Stimulated activated CD4-positive, alpha-beta T cell treated with anti-CD3 and anti-CD28 coated beads, Interleukin-12 subunit alpha, Interleukin-12 subunit beta, amount 100 ng/mL, for 48 hours (primary cell): ENCODE results near the gene GJB5.
"Not testable (repeated sequence)": the region's sequence is repeated elsewhere in the genome, so short reads cannot be mapped to it uniquely, and the experiment has no call there.

Source experiments
- DNase-seq, 3 donors: peaks; one replicate each; pipeline ENCODE4 v3.0.0-alpha.2; 2020; ENCODE audit warnings: low read depth in 2 of 3, low spot score in 1 of 3

GJB5 gene

DNA sequence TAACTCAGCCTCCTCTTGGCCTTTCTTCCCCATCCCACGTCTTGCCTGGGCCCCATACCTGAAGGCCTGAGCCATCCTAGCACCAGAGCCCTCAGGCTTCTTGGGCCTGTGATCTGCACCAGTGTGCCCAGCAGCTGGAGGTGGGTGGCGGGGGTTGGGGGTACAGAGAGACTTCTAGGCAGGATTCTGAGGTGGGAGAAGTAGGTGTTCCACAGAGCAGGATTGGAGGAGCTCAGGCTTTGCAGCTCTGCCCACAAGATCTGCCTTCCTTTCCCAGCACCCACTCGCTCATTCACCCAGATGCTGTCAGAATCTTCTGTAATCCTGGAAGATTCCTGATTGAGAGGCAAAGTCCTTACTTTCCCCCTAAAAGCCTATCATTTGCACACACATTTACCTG is 10.0 kb upstream of the GJB5 start:
- DNase-seq, result no peak

DNA sequence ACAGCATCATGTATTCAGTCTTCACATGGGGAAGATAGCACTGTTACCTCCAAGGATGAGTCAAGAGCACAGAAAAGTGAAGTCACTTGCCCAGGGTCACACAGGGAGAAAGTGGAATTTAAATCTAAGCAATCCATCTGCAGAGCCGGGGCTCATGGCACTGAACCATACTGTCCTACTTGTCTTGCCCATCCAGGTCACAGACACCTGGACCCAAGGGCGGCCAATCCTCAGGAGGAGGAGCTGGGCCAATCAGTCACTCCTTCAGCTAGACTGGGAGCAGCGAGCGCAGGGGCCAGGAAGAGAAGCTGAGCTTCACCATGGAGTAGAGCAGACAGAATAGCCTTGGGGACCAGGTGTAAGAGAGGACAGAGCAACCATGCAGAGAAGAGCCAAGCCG is 9.2 kb upstream of the GJB5 start:
- no peak for DNase-seq

DNA sequence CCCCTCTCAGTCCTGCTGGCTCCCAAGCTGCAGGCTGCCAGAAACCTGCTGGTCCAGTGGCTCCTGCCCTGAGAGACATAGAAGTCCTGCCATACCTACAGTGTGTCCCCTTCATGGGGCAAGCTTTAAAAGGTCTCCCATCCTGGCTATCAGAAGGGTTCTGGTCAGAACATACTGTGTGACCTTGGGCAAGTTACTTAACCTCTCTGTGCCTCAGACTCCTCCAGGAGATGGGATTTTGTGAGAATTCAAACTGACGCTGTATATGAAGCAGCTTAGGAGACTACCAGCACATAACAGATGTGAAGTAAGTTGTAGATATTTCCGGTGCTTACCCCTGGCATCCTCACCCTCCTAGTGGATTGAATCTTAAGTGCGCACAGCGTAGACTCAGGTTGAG is 8.7 kb upstream of the GJB5 start:
- DNase-seq, result no peak

DNA sequence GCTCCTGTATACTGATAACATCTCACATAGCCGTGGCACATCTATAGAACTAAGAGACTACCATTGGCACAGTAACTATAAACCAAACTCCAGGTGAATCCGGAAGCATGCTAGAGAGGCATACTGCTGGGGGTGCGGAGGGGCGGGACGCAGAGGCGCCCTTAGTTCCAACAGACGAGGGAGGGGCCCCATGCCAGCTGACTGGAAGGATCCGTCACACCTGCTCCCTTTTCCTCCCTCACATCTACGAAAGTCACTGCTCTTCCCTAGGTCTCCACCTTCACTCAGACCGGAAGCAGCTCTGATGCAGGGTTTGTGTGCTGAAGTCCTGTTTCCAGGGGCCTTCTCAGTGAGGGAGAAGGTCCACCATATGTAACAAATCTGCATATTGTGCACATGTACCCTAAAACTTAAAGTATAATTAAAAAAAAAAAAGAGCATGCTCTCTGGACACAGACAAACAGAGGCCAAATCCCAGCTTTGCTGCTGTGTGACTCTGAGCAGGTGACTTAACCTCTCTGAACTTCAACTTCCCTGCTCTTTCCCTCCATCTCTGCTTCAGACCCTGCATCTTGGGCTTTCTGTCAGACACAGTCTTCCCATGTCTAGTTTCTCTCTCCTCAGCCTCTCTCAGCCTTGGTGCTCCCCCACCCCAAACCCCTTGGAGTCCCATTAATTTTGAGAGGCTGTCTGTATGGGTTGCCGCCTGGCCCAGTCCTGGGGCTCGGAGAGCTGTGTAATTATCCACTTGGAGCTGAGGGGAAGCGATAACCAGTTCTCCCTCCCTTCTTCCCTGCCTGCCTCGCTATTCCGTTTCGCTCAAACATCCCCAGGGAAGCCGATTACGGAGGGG is 7.8 kb upstream of the GJB5 start:
- DNase-seq, result no peak

DNA sequence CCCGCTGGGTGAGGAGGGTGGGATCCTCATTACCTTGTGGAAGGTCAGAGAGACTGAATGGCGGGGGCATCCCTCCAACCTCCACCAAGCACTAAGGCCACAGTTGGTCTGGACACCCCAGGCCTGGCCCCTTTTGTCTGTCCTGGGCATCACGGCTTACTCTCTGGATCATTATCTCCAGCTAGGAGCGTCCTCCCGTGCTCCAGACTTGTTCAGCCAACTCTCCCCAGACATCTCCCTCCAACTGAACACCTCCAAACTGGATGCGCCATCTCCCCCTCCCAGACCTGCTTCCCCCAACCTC is 7.3 kb upstream of the GJB5 start:
- DNase-seq, result no peak

DNA sequence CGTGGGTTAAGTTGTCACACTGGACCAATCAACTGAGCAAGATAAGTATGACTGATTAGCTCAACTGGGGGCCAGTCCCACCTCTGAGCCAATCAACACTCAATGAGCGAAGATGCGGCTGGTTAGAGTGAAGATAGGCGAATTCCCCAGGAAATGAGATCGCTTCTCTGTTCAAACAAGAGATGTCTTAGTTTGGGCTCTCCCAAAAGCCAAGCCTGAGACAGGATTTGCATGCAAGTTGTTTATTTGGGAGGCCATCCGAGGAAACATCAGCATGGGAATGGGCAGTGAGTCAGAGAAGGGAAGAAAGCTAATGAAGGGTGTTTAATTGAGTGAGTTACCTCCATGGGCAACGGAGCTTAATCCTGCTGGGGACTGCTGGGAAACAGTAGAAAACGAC is 4.9 kb upstream of the GJB5 start:
- no peak for DNase-seq

DNA sequence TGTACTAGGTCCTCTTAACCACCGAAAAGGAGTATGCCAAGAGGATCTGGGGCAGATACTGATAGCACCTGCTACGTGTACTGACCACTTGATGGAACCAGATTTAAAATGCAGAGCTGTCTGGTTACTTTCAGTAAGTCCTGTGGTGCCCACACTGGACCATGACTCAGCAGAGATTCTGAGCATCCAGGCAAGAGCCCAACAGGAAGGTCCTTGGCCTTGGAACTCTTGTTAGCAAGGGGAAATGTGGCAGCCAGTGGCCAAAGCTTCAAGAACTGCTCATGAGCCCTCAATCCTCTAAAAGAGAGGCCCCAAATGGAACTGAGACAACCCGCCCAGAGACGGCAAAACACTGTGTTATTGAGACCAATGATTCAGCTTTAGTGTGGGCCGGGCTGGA is 4.2 kb upstream of the GJB5 start:
- DNase-seq, result no peak

DNA sequence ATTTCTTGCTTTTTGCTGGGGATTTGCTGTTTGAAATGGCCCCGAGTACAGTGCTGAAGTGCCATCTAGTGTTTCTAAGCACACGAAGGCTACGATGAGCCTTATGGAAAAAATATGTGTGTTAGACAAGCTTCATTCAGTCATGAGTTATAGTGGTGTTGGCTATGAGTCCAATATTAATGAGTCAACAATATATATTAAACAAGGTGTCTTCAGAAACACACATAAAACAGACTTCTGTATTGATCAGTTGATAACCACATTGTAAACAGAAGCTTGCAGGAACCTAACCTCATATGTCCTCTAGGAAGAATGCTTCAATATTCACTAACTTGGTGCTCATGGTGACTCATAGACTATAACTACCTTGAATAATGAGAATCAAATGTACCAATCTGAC is 1.7 kb upstream of the GJB5 start:
- DNase-seq, result no peak

DNA sequence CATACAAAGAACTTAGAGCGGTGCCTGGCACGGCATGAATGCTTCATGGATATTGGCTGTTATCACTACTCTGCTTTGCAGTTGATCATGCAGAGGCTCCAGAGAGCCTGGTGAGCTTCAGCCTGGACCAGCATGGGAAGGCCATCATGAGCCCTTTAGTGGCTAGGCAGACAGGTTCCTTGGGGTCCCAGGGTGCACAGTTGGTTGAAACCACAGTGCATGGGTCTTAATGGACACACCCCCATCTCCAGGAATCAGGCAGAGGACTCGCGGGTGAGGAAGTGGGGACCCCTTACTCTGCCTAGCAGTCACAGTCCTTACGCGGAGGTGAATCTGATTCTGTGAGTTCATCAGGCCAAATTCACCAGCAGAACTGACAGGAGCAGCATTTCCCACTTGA is 1.1 kb downstream of the GJB5 start:
- DNase-seq, result no peak

DNA sequence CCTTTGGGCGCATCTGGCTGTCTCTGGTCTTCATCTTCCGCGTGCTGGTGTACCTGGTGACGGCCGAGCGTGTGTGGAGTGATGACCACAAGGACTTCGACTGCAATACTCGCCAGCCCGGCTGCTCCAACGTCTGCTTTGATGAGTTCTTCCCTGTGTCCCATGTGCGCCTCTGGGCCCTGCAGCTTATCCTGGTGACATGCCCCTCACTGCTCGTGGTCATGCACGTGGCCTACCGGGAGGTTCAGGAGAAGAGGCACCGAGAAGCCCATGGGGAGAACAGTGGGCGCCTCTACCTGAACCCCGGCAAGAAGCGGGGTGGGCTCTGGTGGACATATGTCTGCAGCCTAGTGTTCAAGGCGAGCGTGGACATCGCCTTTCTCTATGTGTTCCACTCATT is 2.5 kb downstream of the GJB5 start:
- DNase-seq, result no peak

DNA sequence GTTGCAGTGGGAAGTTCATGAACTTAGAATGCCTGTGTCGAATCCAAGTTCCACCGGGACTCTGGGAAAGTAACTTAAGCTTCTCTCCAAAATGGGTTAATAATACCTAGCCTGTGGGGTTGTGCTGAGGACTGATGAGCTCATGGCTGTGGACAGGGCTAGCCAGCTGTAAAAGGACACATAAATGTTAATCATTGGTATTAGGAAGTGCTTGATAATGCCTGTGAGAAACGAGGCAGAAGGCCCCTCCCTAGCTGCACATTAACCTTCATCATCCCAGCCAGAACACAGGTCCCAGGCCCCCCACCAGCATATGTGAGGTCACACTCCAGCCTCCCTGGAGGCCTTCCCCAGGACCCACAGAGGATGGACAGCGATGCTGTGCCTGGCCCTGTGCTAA is 3.9 kb downstream of the GJB5 start:
- no peak for DNase-seq

DNA sequence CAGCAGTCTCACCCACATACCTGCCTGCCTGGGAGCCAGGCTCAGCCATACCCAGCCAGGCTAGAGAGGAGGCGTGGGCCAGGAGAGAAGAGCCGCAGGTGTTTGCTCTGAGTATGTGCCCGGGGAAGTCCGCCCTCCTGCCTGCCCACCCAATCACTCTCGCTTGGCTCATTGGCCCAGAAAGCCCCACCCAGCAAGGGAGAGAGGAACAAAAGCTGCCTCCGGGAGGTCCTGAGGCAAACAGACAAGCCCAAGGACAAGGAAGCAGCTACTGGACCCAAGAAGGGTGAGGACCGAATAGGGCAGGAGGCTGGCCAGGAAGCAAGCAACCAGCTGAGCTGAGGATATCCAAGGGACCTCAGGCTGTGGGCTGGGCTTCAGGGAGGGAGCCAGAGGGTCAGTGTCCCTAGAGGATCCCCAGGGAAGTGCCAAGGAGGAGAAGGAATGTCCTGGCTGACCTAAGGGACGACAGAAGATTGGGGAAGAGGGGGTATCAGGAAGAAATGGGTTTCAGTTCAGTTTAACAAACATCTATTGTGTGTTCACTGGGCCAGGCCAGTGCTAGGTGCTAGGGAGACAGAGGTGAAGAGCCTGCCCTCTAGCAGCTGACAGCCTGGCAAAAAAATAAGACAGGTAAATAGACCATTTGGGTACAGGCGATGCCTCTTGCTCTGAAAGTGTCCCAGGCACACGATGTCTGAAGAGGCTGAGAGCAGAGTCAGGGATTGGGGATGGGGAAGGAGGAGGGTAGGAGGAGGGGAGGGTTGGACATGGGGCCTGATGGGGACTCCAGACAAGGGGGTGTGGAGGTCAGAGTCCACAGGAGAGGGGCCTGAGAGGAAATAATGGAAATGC is 4.9 kb downstream of the GJB5 start, which contains the start of gene GJB4:
TSS of gene GJB4 (plus strand) at position 238 of the 855 bp plus-strand sequence. CDS start 1,515 bp downstream, outside the sequence.
- DNase-seq, result no peak

DNA sequence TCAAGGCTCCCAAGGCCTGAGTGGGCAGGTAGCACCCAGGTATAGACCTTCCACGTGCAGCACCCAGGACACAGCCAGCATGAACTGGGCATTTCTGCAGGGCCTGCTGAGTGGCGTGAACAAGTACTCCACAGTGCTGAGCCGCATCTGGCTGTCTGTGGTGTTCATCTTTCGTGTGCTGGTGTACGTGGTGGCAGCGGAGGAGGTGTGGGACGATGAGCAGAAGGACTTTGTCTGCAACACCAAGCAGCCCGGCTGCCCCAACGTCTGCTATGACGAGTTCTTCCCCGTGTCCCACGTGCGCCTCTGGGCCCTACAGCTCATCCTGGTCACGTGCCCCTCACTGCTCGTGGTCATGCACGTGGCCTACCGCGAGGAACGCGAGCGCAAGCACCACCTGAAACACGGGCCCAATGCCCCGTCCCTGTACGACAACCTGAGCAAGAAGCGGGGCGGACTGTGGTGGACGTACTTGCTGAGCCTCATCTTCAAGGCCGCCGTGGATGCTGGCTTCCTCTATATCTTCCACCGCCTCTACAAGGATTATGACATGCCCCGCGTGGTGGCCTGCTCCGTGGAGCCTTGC is 6.4 kb downstream of the GJB5 start:
- no peak for DNase-seq

DNA sequence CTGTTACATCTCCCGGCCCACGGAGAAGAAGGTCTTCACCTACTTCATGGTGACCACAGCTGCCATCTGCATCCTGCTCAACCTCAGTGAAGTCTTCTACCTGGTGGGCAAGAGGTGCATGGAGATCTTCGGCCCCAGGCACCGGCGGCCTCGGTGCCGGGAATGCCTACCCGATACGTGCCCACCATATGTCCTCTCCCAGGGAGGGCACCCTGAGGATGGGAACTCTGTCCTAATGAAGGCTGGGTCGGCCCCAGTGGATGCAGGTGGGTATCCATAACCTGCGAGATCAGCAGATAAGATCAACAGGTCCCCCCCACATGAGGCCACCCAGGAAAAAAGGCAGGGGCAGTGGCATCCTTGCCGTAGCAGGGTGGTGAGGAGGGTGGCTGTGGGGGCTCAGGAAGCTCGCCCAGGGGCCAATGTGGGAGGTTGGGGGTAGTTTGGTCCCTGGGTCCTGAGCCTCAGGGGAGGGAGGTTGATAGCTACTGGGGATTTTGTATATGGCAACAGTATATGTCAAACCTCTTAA is 7.0 kb downstream of the GJB5 start:
- DNase-seq, result no peak

DNA sequence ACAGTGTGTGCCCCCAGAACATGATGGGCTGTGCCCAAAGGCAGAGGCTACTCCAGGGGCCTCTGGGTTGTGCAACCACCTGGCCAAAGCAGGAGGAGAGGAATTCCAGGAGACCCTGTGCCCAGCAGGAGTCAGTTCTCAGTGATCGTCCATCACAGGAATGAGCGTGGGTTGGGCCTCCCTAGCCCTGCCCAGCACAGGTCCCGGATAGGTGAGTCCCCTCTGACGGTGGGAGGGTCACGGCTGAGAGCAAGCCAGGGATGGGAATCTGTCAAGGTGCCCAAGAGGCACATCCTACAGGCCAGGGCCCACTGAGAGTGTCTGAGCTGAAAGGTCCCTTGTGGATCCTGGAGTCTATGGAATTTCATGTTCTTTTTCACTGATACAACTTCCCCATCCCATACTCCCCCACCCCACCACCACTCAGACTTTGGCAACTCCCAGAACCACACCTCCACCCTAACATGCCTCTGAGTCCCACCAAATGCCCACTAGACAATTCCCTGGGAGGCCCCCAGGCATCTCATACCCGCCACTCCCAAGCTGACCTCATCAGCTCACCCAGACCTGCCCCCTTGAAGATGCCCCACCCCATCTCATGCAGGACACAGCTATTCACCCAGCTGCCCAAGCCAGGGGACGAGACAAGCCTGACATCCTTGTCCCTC is 7.8 kb downstream of the GJB5 start:
- no peak for DNase-seq

DNA sequence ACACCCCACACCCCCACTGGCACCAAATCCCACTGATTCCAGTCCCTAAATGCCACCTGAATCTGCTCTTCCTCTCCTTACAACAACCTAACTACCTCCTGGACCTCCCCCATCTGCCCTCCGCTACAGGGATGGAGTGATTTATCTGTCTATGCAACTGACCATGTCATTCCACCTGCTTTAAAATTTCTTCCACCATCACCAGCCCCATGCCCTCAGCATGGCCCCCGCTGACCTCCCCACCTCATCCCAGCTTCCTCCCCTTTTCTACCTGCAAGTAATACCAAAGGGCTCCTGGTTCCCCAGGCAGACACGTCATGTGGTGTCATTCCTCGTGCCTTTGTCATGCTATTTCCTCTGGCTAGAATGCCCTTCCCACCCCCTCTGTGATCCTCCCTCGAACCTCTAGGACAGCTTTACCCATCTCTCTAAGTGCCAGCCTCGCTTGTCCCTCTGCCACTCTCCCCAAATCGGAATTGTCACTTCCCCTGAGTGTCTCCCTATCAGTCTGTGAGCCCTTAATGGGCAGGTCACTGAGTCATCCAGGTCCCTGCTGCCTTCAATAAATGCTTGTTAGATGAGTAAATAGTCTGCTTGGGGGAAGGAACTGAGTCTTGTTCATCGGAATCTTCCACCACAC is 8.4 kb downstream of the GJB5 start:
- DNase-seq, result no peak

DNA sequence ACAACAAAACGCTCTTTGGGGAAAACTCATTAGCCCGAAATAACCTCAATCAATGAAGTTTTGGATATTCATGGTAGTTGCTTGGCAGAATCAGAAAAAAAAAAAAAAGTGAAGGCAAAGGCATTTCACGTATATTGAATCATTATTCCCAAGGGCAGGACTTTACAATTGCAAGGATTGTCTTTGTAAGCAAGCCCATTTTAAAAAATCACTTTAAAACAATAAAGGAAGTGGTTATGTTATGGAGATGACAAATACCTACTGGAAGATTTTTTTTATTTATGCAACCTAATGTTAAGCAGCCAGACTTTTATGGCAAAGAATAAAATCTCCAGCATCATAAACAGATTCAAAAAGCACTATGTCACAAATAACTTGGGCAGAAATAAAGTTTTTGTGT is 14.0 kb downstream of the GJB5 start:
- no peak for DNase-seq

DNA sequence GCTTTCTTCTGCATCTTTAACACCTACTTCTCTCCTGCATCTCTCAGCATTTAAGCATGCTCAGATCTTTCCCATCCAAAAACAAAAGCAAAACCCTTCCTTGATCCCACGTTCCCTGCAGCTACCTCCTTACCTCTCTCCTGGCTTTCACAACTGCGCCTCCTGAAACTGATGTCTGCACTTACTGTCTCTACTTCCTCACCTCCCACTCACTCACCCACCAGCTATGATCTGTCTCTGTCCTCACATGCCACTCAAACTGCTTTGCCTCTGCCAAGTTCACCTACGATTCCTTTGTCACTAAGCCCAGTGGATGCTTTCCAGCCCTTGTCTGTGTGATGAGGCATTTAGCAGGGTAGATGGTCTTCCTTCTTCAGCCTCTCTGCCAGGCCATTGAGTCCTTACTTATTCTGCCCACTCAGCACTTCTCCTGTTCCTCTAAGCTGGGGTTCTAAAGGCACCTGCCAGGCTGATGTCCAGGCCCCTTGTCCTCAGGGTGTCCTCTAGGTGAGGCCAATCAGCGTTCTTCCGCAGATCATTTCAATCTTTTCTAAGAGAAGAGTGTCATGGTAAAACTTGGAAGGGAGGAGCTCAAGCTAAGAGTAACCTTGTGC is 16.2 kb downstream of the GJB5 start:
- no peak for DNase-seq

DNA sequence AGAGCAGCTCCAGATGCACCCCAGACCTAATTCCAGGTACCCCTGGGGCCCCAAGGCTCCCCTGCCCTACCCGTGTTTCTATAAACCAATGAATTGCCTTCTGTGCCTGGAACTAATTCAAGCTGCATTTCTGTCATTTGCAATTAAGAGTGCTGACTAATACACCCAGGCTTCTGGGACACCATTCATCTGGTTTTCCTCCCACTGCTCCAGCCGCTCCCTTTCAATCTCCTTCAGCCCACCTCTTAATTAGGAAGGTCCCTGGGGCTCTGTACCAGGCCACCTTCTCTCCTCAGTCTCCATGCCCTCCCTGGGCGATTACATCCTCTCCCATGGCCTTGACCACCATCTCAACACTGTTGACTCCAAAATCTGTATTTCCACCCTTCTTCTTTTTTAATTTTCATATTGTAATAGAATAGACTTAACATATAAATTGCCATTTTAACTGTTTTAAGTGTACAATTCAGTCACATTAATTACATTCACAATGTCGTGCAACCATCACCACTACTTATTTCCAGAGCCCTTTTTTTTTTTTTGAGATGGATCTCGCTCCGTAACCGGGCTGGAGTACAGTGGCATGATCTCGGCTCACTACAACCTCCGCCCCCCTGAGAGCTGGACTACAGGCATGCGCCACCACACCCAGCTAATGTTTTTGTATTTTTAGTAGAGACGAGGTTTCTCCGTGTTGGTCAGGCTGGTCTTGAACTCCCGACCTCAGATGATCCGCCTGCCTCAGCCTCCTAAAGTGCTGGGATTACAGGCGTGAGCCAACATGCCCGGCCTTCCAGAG is 16.9 kb downstream of the GJB5 start:
- no peak for DNase-seq

DNA sequence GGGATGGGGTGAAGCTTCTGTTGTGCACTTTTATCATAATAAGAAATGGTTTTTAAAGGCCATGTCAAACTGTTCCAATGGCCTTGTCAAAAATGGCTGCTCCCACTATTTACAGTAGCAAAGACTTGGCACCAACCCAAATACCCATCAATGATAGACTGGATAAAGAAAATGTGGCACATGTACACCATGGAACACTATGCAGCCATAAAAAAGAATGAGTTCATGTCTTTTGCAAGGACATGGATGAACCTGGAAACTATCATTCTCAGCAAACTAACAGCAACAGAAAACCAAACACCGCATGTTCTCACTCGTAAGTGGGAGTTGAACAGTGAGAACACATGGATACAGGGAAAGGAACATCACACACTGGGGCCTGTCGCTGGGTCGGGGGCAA is 18.3 kb downstream of the GJB5 start:
- not testable (repeated sequence) for DNase-seq
